ENCODE measurements around the gene PIEZO1.

DNA sequence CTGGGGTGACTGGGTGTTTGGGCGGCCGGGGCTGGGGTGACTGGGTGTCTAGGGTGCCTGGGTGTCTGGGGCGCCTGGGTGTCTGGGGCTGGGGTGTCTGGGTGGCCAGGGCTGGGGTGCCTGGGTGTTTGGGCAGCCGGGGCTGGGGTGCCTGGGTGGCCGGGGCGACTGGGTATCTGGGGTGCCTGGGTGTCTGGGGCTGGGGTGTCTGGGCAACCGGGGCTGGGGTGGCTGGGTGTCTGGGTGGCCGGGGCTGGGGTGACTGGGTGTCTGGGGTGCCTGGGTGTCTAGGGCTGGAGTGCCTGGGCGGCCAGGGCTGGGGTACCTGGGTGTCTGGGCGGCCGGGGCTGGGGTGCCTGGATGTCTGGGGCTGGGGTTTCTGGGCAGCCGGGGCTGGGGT lies 40.1 kb upstream of the PIEZO1 start:
- TF ChIP-seq CTCF (IDR thresholded peaks at IDR 0.05) (no peak), EZH2 (IDR thresholded peaks at IDR 0.05; ENCODE audit: borderline replicate concordance, insufficient read depth, low read depth, low read length, poor library complexity, severe bottlenecking) (no peak)

Measured in B cell (primary cell).